Stimulated activated CD4-positive, alpha-beta T cell treated with anti-CD3 and anti-CD28 coated beads, Interleukin-15, amount 100 ng/mL, for 24 hours (primary cell): Measurements from ENCODE around the gene HCN2.
"Not testable (repeated sequence)": the region's sequence is repeated elsewhere in the genome, so short reads cannot be mapped to it uniquely, and the experiment has no call there.

Source experiments
- DNase-seq: peaks from one replicate; pipeline ENCODE4 v3.0.0-alpha.2; 2020

HCN2 gene

DNA sequence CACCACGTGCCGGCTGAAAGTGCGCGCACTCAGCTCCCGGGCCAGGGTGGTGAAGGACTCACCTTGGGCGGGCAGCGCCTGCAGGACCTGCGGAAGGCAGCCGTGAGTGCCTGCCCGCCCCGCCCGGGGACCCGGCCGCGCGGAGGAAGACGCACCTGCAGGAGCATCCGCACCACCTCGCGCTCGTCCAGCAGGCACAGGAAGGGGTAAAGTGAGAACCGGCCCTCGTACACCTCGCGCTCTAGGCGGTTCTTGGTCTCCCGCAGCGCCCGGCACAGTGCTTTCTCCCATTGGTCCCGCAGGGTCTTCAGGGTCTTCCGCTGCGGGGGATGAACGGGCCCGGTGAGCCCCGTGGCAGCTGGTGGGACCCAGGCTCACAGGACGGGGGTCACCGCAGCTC is 33.0 kb downstream of the HCN2 start:
- DNase-seq: no peak

DNA sequence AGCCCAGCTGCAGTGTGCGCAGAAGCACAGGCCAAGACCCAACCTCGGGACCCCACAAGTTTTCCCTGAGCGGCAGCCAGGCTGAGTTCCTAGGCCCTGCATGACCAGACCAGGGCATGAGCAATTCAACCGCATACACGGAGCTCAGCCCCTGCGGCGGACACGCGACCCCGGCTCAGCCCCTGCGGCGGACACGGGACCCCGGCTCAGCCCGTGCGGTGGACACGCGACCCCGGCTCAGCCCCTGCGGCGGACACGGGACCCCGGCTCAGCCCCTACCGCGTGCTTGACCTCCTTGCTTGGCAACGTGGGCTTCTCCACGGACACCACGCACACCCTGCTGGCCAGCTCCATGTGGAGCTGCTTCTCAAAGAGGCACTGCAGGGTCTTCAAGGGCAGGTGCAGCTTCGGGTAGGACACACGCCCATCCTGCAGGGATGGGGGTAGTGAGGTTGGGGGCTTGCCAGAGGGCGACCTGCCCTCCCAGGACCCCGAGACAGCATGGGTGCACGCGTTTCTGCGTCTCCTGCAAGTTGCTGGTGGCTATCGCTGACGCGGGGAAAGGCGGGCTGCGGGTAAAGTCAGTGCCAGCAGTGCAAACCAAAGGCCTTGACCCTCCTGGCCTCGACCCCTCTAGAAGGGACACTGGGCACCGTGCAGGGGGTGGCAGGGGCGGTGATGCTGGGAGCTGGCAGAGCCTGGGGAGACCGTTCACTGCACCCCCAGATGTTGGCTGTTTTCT is 33.7 kb downstream of the HCN2 start:
- DNase-seq: no peak

DNA sequence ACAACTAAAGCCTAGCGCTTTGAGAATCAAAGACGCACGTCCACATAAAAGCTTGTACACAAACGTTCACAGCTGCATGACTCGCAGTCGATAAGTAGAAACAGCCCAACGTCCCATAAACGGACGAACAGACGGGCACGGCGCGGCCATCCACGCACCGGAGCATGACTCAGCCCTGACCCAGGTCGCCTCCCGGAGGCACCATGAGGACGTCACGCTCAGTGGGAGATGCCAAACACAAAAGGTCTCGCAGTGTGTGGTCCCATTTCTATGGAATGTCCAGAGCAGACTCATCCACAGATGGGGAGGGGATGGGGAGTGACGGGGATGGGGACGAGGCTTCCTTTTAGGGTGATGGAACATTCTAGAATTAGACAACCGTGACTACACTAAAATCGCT is 34.3 kb downstream of the HCN2 start:
- no peak for DNase-seq

DNA sequence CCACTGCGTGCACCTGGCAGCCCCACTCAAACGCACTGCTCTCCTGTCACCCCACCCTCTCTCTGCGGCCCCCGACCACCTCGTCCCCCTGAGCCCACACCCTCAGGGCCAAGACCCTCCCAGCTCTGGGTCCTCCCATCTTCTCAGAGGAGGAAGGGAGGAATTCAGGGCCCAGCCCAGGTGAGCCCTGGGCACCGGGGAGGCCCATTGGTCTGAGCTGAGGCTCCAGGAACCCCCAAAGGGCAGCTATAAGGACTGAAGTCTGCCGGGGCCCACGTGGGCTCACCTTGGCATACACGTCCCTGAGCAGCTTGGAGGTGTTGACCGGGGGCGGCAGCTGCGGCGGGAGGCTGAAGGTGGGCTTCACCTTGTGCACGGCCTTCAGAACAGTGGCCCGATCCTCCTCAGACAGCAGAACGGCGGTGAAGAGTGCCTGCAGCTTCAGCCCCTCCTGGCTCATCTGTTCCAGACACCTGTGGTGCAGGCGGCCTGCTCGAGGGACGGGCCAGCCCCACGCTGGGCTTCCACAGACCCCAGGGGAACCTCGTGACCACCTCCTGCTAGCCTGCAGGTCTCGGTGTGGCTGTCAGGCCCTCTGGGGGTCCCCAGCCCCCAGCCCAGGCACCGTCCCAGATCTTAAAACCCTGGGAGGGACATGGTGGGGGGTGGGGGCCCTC is 34.9 kb downstream of the HCN2 start:
- no peak for DNase-seq

DNA sequence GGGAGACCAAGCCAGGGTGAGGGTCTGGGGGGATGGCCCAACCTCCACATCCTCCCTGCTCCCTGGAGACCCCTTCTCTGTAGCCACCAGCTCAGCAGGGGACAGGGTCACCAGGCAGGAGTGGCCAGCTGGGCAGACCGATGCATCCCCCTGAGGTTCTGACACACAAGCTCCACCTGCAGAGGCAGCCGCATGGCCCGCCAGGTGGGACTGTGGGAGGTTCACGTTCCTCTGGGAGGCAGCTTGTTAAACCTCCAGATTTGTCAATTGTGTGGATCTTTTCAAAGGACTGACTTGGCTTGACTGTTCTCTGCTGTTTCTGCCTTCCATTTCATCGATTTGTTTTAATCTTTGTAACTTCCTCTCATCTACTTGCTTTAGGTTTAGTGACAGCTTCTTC is 35.6 kb downstream of the HCN2 start:
- no peak for DNase-seq

DNA sequence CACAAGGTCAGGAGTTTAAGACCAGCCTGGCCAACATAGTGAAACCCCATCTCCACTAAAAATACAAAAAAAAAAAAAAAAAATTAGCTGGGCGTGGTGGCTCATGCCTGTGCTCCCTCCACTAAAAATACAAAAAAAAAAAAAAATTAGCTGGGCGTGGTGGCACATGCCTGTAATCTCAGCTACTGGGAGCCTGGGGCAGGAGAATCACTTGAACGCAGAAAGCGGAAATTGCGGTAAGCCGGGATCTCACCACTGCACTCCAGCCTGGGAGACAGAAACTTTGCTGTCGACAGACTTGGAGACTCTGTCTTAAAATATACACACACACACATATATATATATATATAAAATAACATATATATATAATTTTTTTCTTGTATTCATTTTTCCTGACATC is 36.9 kb downstream of the HCN2 start:
- DNase-seq: not testable (repeated sequence)

DNA sequence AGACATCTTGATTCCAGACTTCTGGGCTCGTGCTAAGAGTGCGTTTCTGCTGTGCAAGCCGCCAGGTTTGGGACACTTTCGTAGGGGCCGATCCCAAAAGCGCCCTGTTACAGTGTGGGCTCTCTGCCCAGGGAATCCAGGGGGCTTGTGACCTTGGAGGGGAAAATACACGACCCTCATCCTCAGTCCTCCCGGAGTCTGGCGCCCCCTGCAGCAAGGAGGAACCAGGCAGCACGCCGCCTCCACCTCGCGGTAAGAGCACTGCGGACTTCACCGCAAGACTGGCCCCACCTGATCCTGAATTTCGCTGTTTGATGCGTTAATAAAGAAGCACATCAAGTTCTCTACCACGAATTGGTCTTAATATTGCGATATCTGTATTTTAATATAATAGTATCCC is 38.5 kb downstream of the HCN2 start:
- DNase-seq: no peak

DNA sequence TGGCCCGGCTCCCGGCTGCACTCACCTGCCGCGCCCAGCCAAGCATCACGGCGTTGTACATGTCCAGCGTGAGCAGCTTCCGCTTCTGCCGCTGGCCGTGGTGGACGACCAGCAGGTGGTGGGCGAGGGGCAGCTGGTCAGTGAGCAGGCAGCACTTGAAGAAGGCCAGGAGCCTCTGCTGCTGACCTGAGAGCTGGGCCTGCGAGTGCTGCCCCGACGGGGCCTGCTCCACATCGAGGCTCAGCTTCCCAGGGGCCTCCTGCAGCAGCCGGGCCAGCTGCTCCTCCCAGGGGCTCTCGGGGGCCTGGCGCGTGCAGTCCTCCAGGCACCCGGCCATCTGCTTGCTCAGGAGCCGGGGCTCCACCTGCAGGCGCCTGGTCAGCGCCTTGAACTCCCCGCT is 39.8 kb downstream of the HCN2 start:
- DNase-seq: not testable (repeated sequence)

DNA sequence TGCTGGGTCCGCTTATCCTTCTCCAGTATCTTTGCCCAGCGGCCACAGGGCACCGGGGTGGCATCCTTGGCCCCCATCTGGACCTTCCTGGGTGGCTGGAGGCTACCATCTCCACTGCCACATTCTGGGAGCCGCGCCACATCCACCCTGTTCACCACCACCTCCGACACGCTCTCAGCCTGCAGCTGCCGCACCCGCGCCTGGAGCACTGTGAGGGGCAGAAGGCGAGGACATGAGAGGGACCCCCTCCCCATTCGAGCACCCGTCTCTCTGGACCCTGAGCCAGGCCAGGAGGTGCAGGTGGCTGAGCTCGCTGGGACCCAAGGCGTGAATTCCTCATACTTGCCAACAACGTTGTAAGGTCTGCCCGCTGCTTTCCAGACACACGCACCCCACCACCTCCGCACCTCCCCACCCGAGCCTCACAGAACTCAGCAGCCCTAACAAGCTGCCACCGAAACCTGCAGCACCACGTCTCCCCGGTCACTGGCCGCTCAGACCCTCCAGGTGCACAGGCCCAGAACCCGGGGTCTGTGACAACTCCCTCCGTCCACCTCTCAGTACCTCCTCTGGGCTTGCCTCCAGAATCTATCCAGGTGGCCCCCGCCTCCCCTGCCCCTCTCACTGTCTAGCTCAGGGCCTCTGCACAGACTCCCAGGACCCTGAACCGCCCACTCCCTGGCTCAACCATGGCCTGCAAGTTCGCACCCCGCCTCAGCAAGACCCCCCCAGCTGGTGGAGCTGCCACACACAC is 40.5 kb downstream of the HCN2 start:
- DNase-seq: no peak

DNA sequence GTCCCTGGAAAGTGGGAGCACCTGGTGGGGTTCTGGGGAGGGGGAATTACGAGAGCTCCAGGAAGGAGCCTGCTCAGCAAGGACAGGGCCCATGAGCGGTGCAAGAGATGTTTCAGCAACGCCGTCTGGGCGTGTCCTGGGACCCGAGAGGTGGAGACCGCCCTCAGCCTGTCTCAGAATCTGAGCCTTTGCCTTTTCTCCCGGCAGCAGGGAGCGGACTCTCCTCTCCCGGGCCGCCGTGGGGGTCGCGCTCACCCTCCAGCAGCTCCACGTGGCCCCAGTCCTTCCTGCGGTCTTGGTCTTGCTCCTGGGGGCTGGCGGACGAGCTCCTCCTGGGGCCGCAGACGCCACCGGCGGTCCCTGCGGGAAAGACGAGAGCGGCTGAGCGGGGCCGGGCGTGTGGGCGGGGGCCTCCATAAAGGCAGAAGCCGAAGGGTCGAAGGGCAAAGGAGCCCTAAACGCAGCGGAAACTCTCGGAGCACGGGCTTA is 42.9 kb downstream of the HCN2 start:
- peak; percentile 75 for DNase-seq

DNA sequence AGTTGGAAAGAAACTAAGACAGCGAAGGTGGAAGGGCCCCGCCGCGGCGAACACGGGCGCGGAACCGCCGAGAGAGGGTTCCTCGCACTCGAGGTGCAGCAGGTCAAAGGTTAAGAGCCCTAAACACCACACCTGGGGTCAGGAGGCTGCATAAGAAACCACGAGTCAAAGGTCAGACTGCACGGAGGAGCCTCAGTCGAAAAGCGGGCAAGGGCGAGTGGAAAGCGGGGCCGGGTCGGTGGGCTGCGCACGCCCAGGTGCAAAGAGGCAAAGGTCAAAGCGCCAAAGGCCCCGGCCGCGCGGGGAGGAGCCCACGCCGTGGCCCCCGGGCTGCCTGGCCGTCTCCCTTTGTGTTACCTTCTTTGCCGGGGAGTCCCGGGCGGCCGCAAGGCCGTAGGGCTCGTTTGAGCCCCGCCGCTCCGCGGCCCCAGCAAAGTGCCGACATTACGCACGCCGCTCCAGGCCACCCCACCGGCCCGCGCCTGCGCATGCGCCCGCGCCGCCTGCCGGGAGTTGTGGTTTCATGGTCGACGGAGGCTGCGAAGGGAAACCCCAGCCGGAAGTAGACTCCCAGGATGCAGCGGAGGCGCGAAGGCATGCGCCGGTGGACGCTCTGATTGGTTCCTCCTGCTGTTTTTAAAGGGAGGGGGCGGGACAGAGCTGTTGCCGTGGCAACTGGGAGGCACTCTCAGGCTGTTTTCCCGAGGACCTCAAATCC is 43.5 kb downstream of the HCN2 start, which contains the start of gene POLRMT:
TSS of gene POLRMT (minus strand) at position 470 of the 718 bp plus-strand sequence. CDS start at position 445, 25 bp downstream.
- peak; percentile 97 for DNase-seq

DNA sequence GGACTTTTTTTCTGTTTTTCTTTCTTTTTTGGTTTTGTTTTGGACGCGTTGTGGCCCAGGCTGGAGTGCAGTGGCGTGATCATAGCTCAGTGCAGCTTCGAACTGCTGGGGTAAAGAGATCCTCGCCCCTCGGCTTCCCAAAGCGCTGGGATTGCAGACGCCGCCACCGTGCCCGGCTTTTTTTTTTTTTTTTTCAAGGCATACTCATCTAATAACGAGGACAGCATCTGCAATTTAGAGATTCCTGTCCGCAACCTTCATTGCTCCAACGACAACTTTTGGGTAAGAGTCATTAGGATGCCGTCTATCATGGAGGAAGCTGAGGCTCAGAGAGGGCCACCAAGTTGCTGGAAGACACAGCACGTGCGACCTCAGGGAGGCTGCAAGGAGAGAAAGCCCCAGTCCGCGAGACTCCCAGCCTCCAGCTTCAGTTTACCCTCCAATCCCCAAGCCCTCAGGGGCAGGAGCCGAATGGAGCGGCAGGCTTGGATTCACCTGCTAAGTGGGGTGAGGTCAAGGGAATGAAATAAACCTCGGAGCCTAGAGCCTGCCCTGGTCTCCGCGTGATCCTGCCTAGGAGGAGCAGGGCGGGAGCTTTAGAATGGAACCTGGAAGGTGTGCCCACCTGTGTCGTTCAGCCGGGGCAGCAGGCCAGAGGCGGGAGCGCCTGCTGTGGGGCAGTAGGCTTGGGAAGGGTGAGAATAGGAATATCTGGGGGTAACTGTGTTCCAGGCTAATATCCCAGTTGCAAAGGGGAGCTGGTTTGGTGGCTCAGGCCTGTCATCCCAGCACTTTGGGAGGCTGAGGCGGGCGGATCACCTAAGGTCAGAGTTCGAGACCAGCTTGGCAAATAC is 44.3 kb downstream of the HCN2 start:
- DNase-seq: no peak

DNA sequence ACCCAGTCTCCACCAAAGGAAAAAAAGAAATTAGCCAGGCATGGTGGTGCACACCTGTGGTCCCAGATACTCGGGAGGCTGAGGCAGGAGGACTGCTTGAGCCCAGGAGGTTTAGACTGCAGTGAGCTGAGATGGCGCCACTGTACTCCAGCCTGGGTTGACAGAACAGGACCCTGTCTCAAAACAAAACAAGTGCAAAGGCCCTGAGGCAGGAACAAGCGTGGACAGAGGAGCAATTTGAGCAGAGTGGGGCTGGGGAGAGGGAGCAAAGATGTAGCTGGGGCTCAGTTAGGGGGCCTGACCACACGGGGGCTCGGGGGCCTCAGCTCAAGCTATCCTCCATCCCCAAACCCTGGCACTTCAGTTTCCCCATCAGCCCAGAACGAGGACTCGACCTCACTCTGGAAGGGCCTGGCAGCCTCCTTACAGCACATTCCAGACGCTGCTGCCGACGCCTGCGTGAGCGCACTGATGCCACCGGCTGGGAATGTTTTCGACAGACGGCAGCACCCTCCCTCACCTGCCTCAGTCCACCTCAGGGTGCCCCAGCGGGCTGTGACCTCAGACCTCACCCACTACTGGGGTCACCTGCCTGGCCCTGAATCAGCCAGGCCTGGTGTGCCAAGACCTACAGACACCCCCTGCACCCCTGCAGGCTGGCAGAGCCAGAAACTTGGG is 45.4 kb downstream of the HCN2 start:
- no peak for DNase-seq

DNA sequence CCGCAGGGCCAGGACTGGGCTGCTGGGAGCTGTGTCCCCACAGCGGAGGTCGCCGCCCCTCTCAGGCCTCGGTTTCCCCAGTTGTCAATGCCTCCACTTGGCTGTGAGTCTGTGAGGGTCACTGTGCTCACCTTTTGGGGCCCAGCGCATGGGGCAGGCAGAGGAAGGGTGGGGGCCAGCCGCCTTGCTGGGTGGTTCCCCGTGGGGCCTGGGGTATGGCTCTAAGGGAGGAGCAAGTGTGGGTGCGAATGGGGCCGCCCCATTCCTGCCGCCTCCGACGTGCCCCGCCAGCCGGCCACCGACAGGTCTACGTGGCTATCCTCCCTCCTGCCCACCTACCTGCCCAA is 49.2 kb downstream of the HCN2 start:
- no peak for DNase-seq

DNA sequence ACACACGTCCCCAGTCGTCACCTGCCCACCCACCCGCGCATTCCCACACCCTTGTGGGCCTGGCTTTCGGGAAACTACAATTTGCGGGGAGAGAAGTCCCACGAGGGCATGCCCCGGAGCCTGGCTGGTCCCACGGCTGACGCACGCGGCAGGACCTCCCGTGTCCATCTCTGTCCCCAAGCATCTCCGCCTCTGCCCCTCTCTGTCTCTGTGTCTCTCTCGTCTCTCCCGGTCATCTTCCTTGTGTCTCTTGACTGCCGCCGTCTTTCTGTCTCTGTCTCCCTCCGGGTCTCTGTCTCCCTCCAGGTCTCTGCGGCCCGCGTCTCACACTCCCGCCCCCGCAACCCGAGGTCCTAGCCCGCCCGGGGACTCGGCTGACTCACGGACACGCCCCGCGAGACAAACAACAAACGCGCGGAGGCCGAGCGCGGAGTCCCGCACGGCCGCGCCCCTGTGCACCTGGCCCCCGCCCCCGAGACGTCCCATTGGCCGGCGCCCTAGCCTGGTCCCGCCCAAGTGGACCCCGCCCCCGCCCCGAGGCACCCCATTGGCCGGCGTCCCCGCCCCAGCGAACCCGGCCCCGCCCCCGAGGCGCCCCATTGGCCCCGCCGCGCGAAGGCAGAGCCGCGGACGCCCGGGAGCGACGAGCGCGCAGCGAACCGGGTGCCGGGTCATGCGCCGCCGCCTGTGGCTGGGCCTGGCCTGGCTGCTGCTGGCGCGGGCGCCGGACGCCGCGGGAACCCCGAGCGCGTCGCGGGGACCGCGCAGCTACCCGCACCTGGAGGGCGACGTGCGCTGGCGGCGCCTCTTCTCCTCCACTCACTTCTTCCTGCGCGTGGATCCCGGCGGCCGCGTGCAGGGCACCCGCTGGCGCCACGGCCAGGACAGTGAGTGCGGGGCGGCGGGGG is 49.8 kb downstream of the HCN2 start, which contains the start of gene FGF22:
TSS of gene FGF22 (plus strand) at position 627 of the 908 bp plus-strand sequence. CDS start at position 674, 47 bp downstream.
- DNase-seq: peak; percentile 97

DNA sequence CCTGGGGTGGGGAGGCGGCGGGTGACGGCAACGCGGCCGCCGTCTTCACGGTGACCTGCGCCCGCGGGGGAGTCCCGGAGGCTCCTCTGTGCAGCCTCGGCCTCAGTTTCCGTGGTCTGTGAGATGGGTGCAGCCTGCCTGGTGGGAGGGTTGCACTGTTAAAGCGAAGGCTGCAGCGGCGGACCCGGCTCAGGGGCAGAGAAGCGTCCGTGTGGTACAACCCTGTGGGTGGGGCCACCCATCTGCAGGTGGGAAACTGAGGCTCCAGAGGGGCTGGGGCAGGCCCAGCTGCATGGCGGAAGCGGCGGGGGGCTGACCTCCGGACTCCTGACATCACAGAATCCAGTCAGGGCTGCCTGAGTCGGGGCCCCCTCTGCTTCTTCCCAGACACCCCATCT is 50.5 kb downstream of the HCN2 start:
- DNase-seq: no peak

DNA sequence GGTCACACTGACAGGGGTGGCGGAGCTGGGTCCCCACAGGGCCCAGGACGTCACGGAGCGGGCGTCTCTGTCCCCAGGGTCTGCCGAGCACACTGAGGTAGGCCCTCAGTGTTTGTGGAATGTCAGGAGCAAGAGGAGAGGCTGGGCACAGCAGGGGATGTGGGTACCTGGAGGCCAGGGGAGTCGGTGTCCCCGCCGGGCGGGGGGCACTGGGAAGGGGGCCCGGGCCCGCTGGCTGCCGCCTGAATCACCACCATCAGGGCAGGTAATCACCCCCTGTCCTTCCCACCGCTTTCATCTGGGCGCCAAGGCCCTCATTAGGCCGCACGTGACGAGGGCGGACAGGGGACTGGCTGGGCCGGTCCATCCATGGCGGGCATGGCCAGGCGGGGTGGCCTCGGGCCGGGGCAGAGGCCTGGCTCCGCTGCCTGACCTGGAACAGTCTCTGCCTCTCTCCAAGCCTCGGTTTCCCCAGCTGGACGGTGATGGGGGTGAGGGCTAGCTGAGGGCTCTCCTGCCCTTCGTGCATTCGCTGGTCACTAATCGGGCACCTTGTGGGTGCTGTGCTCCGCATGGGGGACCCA is 51.0 kb downstream of the HCN2 start:
- no peak for DNase-seq

DNA sequence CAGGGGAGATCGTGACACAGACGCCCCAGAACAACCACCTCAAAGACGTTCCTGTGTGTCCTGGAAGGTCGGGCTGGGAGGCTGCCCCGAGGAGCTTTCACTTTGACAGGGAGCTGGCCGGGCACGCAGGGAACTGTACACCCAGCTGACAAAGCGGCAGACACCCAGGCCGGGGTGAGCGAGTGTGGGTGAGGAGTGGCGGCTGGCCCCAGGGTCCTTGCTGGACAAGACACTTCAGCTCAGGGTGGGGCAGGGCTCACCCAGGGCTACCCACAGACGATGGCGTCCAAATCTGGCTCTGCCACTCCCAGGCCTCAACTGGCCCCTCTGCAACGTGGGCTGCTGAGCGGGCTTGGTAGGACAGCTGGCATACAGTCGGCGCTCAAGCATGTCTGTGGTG is 52.0 kb downstream of the HCN2 start:
- no peak for DNase-seq

DNA sequence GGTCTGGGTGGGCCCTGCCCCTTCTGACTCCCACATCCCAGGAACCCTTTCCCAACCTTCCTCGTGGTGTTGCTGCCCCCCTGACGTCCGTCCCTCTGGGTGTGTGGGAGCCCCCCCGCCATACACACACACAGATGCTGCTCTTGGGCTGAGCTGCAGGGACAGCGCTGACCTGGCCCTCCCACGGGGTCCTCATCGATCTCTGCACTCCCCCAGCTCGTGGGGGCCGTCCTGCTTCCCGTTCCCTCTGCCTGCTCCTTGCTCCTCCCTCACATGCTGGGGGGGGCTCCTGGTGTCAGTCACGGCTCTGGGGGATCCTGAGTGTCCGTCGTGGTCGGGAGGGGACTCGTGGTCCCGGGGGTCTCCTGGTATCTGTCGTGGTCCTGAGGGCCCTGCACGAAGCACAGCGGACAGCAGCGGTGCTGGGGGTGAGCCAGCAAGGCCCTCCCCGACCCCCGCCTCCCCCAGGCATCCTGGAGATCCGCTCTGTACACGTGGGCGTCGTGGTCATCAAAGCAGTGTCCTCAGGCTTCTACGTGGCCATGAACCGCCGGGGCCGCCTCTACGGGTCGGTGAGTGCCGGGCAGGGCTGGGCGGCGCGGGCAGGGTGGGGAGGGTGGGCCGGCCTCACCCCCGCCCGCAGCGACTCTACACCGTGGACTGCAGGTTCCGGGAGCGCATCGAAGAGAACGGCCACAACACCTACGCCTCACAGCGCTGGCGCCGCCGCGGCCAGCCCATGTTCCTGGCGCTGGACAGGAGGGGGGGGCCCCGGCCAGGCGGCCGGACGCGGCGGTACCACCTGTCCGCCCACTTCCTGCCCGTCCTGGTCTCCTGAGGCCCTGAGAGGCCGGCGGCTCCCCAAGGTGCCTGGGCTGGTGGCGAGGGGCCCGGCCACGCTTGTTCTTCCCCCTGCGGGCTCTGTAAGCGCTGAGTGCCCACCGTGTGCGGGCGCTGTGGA is 53.4 kb downstream of the HCN2 start:
- peak; percentile 27 for DNase-seq
